Natural killer cell (primary cell): ENCODE results near the gene NDNF. TPM values are rescaled to one million over a fixed set of nuclear protein-coding genes. Genes with fewer than 3 reads are reported as not detected.

ENCODE experiments used
- ATAC-seq, 3 donors: fragments of 150-1000 bp in 2 of 3; fragments of 200-7000 bp in 1 of 3; cut with Tn5 transposase; 1 replicate in 1 of 3; 2 replicates in 2 of 3; pipeline ENCODE4 v1.10.0; 2021; ENCODE audit warnings: mild to moderate bottlenecking in 2 of 3, moderate library complexity in 2 of 3
- DNase-seq, 2 donors: peaks; one replicate each; pipeline versions ENCODE4 v3.0.0 to v3.0.0-alpha.2; 2013 to 2021; ENCODE audit warnings: mixed read lengths in 1 of 2
- H3K27ac ChIP-seq: one replicate; pipeline ENCODE4 v1.5.1; 2013; ENCODE audit warnings: mild to moderate bottlenecking, low read length
- H3K27me3 ChIP-seq: one replicate; pipeline ENCODE4 v1.6.1; 2013; ENCODE audit warnings: low read length; ENCODE audit not compliant: control insufficient read depth, insufficient read depth
- H3K36me3 ChIP-seq: one replicate; pipeline ENCODE4 v1.6.1; 2013; ENCODE audit warnings: low read length; ENCODE audit not compliant: control insufficient read depth, insufficient read depth
- H3K4me1 ChIP-seq: one replicate; pipeline ENCODE4 v1.6.1; 2013; ENCODE audit warnings: low read length; ENCODE audit not compliant: control insufficient read depth, insufficient read depth
- H3K4me3 ChIP-seq: one replicate; pipeline ENCODE4 v1.5.1; 2013; ENCODE audit warnings: low read length
- H3K9me3 ChIP-seq: one replicate; pipeline ENCODE4 v1.6.1; 2013; ENCODE audit warnings: low read length; ENCODE audit not compliant: control insufficient read depth, insufficient read depth
- H3K27ac Mint-ChIP-seq, 2 donors: one replicate each; pipeline ENCODE4 v1.8.0; 2022; ENCODE audit warnings: mild to moderate bottlenecking in 2 of 2, mixed read lengths in 2 of 2, moderate library complexity in 1 of 2
- H3K27me3 Mint-ChIP-seq, 2 donors: one replicate each; pipeline ENCODE4 v1.8.0; 2022; ENCODE audit warnings: low read depth in 2 of 2, mixed read lengths in 2 of 2
- H3K36me3 Mint-ChIP-seq: one replicate; pipeline ENCODE4 v1.8.0; 2022; ENCODE audit warnings: mixed read lengths
- H3K4me1 Mint-ChIP-seq, 2 donors: one replicate each; pipeline ENCODE4 v1.8.0; 2022; ENCODE audit warnings: mixed read lengths in 2 of 2
- H3K4me3 Mint-ChIP-seq: one replicate; pipeline ENCODE4 v1.8.0; 2022; ENCODE audit warnings: mild to moderate bottlenecking, moderate library complexity, mixed read lengths
- H3K9me3 Mint-ChIP-seq, 2 donors: one replicate each; pipeline ENCODE4 v1.8.0; 2022; ENCODE audit warnings: mixed read lengths in 2 of 2
- WGBS: methylation state at CpG from one replicate; pipeline ENCODE4 v1.1.7; 2013; ENCODE audit warnings: missing lambda C conversion rate; ENCODE audit not compliant: insufficient coverage; 5-methylcytosine and 5-hydroxymethylcytosine counted together
- intact Hi-C: fragments of 100-400 bp; cut with micrococcal nuclease; formaldehyde crosslinking; loops from one replicate; pipeline ENCODE4 v1.14.2; 2022
- total RNA-seq, 4 donors: library from RNA; stranded (reverse); fragments of 120-200 nt in 1 of 4; gene quantifications; one replicate each; pipeline versions ENCODE4 v1.2.3 to v1.2.4, GENCODE V29; 2013 to 2022
- TF ChIP-seq, protein P1 (sequence below): fragments of 200-600 bp; IDR thresholded peaks from one replicate; pipeline ENCODE4 v1.8.0; 2022; ENCODE audit warnings: antibody characterized with exemption

NDNF gene
- total RNA-seq, 3 donors from 2014 or later (not counting 1 experiment from before 2014, with no cell fraction given) = not detected

DNA sequence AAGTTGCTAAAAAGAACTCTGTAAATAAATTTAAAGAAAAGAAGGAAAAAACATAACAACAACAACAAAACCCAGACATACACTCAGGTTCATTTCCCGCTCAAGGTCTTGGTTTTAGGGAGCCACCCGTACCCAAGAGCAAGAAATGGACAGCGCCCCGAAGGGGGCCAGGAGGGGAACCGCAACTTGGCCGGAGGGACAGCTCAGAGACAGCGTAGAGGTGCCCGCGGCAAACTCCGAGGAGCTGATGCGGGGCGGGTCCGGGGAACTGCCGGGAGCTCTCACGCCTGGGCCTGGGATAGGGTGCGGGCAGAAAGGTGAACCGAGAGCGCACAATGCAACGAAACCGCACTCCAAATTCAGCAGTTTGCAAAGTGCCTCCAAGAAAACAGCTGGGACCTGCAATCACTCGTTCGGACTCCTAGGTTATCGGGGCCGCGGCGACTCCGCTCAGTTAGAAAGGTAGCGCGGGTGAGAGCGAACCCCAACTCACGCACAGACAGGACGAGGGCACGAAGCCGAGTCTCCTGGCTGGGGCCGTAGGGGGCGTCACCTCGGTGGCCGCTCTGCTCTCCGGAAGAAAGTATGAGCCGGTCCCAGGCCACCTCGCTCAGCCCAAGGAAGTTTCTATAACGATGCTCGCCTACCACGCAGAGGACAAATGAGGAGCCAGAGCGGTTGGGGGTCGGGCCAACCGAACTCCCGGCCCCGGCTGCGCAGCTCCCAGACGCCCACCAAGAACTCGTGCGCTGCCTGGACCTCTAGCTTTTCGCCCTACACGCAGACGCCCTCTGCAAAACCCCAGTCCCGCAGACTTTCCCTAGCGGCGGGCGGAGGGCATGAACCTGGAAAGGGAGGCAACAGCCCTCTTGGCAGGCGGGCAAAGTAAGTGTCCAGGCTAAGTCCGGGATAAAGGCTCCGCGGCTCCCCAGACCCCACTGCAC, 1.4 kb downstream of the NDNF start:
- Histone ChIP-seq H3K36me3 (no peaks in the 10 kb centered on the region), H3K9me3 (no peaks in the 10 kb centered on the region), H3K4me1 (peaks cover 21% of the 10 kb centered on the region), H3K4me3 (no peak overlapping the region), H3K27me3 (peaks cover 42% of the 10 kb centered on the region), H3K27ac (no peak overlapping the region)
- peaks cover 6 to 30% of the 10 kb centered on the region in 2 donors for H3K4me1 Mint-ChIP-seq
- TF ChIP-seq, protein P1, sequence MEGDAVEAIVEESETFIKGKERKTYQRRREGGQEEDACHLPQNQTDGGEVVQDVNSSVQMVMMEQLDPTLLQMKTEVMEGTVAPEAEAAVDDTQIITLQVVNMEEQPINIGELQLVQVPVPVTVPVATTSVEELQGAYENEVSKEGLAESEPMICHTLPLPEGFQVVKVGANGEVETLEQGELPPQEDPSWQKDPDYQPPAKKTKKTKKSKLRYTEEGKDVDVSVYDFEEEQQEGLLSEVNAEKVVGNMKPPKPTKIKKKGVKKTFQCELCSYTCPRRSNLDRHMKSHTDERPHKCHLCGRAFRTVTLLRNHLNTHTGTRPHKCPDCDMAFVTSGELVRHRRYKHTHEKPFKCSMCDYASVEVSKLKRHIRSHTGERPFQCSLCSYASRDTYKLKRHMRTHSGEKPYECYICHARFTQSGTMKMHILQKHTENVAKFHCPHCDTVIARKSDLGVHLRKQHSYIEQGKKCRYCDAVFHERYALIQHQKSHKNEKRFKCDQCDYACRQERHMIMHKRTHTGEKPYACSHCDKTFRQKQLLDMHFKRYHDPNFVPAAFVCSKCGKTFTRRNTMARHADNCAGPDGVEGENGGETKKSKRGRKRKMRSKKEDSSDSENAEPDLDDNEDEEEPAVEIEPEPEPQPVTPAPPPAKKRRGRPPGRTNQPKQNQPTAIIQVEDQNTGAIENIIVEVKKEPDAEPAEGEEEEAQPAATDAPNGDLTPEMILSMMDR = no peak
- peaks cover 60 to 84% of the 10 kb centered on the region in 2 donors for H3K27me3 Mint-ChIP-seq
- H3K4me3 Mint-ChIP-seq = peak overlapping the region; percentile 82
- intact Hi-C loops = no loop called here
- DNase-seq (peak in 1 of 2 donors; percentile 43), ATAC-seq (peak in 1 of 3 donors; percentile 32)
- 6% methylated on average over 64 of the region's 64 CpGs for WGBS
- no peak overlapping the region for H3K27ac Mint-ChIP-seq
- no peaks in the 10 kb centered on the region for H3K9me3 Mint-ChIP-seq
- H3K36me3 Mint-ChIP-seq = no peaks in the 10 kb centered on the region

DNA sequence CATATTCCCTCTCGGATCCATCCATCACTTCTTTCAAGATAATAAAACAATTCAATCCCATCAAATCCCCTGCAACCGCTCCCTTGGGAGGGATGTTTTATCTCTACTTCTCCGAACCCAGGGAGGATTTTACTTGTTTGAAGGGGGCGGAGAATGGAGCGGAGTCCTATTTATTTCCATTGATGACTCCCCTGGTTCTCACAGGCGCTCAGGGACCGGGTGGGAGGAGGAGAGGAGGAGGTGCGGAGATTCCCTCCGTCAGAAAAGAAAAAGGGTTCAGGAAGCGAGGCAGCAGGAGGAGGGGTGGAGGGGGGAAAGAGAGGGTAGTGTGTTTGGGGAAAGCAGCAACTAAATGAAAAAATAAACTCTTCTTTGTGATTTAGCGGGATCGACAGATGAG, 2.1 kb downstream of the NDNF start:
- no peak for ATAC-seq
- peak overlapping the region; percentile 67 for H3K4me3 Mint-ChIP-seq
- H3K27me3 Mint-ChIP-seq = peaks cover 60 to 80% of the 10 kb centered on the region in 2 donors

DNA sequence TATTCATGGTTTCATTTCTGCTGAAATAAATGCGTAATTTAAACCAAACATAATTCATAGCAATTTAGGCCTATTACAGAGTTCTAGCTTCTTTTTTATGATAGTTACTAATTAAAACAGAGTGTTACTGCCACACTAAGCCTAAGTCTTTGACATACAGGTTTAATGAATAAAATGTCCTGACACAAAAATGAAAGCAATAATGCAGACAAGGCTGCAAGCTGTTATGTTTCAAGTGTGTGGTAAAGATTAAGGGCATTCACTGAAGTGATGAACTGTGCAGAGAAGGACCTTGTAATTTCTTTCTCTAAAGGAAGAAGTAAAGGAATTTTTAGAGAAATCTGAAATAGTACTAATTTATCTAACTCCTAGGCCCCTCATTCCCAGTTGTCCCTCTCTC, 2.9 kb downstream of the NDNF start:
- WGBS = no CpG with 5 or more reads among the region's 1 CpG
- no peak overlapping the region for H3K27ac ChIP-seq
- ATAC-seq (no peak), DNase-seq (no peak)
- H3K27me3 ChIP-seq = peaks cover 37% of the 10 kb centered on the region
- Mint-ChIP-seq H3K27ac (no peak overlapping the region), H3K4me1 (peaks cover 6 to 30% of the 10 kb centered on the region in 2 donors), H3K36me3 (no peaks in the 10 kb centered on the region), H3K9me3 (no peaks in the 10 kb centered on the region), H3K4me3 (no peak overlapping the region), H3K27me3 (peaks cover 56 to 80% of the 10 kb centered on the region in 2 donors)
- H3K4me1 ChIP-seq = peaks cover 21% of the 10 kb centered on the region
- TF ChIP-seq, protein P1 = no peak
- intact Hi-C loops = no loop called here
- no peaks in the 10 kb centered on the region for H3K36me3 ChIP-seq
- no peak overlapping the region for H3K4me3 ChIP-seq
- H3K9me3 ChIP-seq = no peaks in the 10 kb centered on the region

More for the DNA sequence above, 2.1 kb downstream of the NDNF start:
- TF ChIP-seq, protein P1 = no peak
- H3K27ac Mint-ChIP-seq = no peak overlapping the region
- WGBS = 64% methylated on average over 9 of the region's 12 CpGs
- Histone ChIP-seq H3K27me3 (peaks cover 42% of the 10 kb centered on the region), H3K27ac (no peak overlapping the region), H3K4me1 (peaks cover 21% of the 10 kb centered on the region), H3K4me3 (no peak overlapping the region), H3K9me3 (no peaks in the 10 kb centered on the region), H3K36me3 (no peaks in the 10 kb centered on the region)
- no peaks in the 10 kb centered on the region for H3K36me3 Mint-ChIP-seq
- no peaks in the 10 kb centered on the region for H3K9me3 Mint-ChIP-seq
- DNase-seq = no peak
- peaks cover 6 to 30% of the 10 kb centered on the region in 2 donors for H3K4me1 Mint-ChIP-seq
- intact Hi-C loops = no loop called here
